Keratinocyte (primary cell): ENCODE results near the gene ADAM21.
"Not testable (repeated sequence)": the region's sequence is repeated elsewhere in the genome, so short reads cannot be mapped to it uniquely, and the experiment has no call there.

Experiments
- EZH2 ChIP-seq: IDR thresholded peaks from one replicate; pipeline ENCODE4 v1.6.1; 2012; ENCODE audit warnings: inconsistent platforms, mild to moderate bottlenecking, low read length, moderate library complexity
- TF ChIP-seq, protein P1 (sequence below), 3 experiments: IDR thresholded peaks in 1 of 3; conservative IDR thresholded peaks in 1 of 3; optimal IDR thresholded peaks in 1 of 3; 2 replicates in 2 of 3; 3 replicates in 1 of 3; pipeline versions ENCODE3 to v1.5.1; 2011; ENCODE audit warnings: low read length in 3 of 3, mild to moderate bottlenecking in 3 of 3, moderate library complexity in 2 of 3, control low read depth in 1 of 3, inconsistent platforms in 1 of 3; ENCODE audit not compliant: insufficient read depth in 2 of 3; ENCODE audit errors: extremely low read depth in 1 of 3

DNA sequence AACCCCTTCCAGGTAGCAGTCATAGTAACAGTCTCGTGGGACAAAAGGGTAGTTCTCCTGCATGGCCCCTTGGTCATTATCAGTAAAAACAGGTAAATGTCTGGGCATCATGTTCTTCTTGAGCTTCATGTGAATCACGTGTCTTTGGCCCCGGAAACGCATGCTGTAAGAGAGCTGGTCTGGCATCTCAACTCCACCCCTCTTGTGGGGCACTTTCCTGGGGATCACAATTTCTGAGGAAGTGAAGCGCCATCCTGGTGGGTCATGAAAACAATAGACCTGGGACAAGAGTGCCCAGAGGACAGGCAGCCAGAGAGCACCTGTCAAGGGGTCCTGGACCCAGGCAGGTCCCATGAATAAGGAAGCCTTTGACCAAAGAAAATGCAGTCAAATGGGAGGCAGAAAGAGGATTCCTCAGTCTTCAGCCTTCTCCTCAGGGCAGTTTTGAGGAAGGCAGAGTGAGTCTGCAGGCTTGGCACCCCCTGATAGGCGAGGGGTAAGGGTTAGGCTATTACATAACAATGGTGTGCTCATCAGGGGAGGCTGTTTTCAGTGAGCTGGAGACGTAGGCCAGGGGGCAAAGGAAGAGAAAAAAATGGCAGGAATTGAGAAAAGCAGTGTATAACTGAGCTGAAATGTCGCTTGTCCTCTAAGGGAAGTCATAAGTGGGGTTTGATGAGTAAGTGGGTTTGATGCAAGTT, 19.0 kb downstream of the ADAM21 start:
- TF ChIP-seq, protein P1, sequence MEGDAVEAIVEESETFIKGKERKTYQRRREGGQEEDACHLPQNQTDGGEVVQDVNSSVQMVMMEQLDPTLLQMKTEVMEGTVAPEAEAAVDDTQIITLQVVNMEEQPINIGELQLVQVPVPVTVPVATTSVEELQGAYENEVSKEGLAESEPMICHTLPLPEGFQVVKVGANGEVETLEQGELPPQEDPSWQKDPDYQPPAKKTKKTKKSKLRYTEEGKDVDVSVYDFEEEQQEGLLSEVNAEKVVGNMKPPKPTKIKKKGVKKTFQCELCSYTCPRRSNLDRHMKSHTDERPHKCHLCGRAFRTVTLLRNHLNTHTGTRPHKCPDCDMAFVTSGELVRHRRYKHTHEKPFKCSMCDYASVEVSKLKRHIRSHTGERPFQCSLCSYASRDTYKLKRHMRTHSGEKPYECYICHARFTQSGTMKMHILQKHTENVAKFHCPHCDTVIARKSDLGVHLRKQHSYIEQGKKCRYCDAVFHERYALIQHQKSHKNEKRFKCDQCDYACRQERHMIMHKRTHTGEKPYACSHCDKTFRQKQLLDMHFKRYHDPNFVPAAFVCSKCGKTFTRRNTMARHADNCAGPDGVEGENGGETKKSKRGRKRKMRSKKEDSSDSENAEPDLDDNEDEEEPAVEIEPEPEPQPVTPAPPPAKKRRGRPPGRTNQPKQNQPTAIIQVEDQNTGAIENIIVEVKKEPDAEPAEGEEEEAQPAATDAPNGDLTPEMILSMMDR (optimal IDR thresholded peaks at IDR 0.05 in 1 of 3, IDR thresholded peaks at IDR 0.05 in 1 of 3, conservative IDR thresholded peaks at IDR 0.05 in 1 of 3; ENCODE audit: extremely low read depth in 1 of 3, insufficient read depth in 2 of 3, low read length in 3 of 3) = not testable (repeated sequence)
- TF ChIP-seq EZH2 = not testable (repeated sequence)
